CD4-positive, CD25-positive, alpha-beta regulatory T cell (primary cell): Measurements from ENCODE around the gene HIVEP3. TPM values are rescaled to one million over a fixed set of nuclear protein-coding genes. Genes with fewer than 3 reads are reported as not detected.

Source experiments
- ATAC-seq, 2 donors: fragments of 150-1000 bp; cut with Tn5 transposase; one replicate each; pipeline ENCODE4 v1.10.0; 2021; ENCODE audit warnings: low read depth in 2 of 2, moderate number of reproducible peaks in 2 of 2, moderate library complexity in 1 of 2
- DNase-seq, 3 donors: peaks; one replicate each; pipeline versions ENCODE4 v3.0.0 to v3.0.0-alpha.2; 2012 to 2022; ENCODE audit warnings: mixed read lengths in 1 of 3
- H3K27ac ChIP-seq: one replicate; pipeline ENCODE4 v1.7.0; 2013; ENCODE audit warnings: mild to moderate bottlenecking, low read length; ENCODE audit not compliant: insufficient read depth, poor library complexity, severe bottlenecking
- H3K27me3 ChIP-seq: one replicate; pipeline ENCODE4 v1.7.0; 2013; ENCODE audit warnings: low read length; ENCODE audit not compliant: control insufficient read depth, insufficient read depth
- H3K36me3 ChIP-seq: one replicate; pipeline ENCODE4 v1.7.0; 2013; ENCODE audit warnings: mild to moderate bottlenecking, low read length, moderate library complexity; ENCODE audit not compliant: control insufficient read depth, insufficient read depth
- H3K4me1 ChIP-seq: 2 replicates; pipeline ENCODE4 v1.7.0; 2013; ENCODE audit warnings: mild to moderate bottlenecking, low read length; ENCODE audit not compliant: insufficient read depth, control insufficient read depth, poor library complexity, severe bottlenecking
- H3K4me3 ChIP-seq: one replicate; pipeline ENCODE4 v1.7.0; 2013; ENCODE audit warnings: low read depth, mild to moderate bottlenecking, low read length, moderate library complexity
- H3K9me3 ChIP-seq, 2 experiments: 1 replicate in 1 of 2; 2 replicates in 1 of 2; pipeline ENCODE4 v1.7.0; 2013; ENCODE audit warnings: low read length in 2 of 2, mild to moderate bottlenecking in 1 of 2, moderate library complexity in 1 of 2; ENCODE audit not compliant: control insufficient read depth in 2 of 2
- H3K27ac Mint-ChIP-seq, 3 donors: one replicate each; pipeline ENCODE4 v1.8.0; 2020 to 2022; ENCODE audit warnings: mild to moderate bottlenecking in 3 of 3, mixed read lengths in 3 of 3, moderate library complexity in 2 of 3
- H3K27me3 Mint-ChIP-seq: one replicate; pipeline ENCODE4 v1.8.0; 2022; ENCODE audit warnings: mild to moderate bottlenecking, mixed read lengths
- H3K36me3 Mint-ChIP-seq: one replicate; pipeline ENCODE4 v1.8.0; 2020; ENCODE audit warnings: mixed read lengths
- H3K4me1 Mint-ChIP-seq, 4 donors: one replicate each; pipeline ENCODE4 v1.8.0; 2020 to 2022; ENCODE audit warnings: mixed read lengths in 4 of 4, mild to moderate bottlenecking in 1 of 4
- H3K4me3 Mint-ChIP-seq, 4 donors: one replicate each; pipeline ENCODE4 v1.8.0; 2020 to 2022; ENCODE audit warnings: mild to moderate bottlenecking in 4 of 4, mixed read lengths in 4 of 4, moderate library complexity in 3 of 4
- H3K9me3 Mint-ChIP-seq, 7 donors: one replicate each; pipeline ENCODE4 v1.8.0; 2020 to 2022; ENCODE audit warnings: mixed read lengths in 7 of 7, mild to moderate bottlenecking in 3 of 7, moderate library complexity in 2 of 7
- polyA plus RNA-seq, 4 donors: library from polyadenylated mRNA; unstranded; fragments of 300-500 nt; fragmentation: Illumina TruSeq; gene quantifications; one replicate each; pipeline ENCODE4 v1.2.3, GENCODE V29; 2021
- total RNA-seq: library from RNA; stranded (reverse); gene quantifications from one replicate; pipeline ENCODE4 v1.2.3, GENCODE V29; 2022

HIVEP3 gene
- total and polyA plus RNA-seq, 5 donors from 2014 or later, result 3.9 to 17.2 (median 7.5) TPM

DNA sequence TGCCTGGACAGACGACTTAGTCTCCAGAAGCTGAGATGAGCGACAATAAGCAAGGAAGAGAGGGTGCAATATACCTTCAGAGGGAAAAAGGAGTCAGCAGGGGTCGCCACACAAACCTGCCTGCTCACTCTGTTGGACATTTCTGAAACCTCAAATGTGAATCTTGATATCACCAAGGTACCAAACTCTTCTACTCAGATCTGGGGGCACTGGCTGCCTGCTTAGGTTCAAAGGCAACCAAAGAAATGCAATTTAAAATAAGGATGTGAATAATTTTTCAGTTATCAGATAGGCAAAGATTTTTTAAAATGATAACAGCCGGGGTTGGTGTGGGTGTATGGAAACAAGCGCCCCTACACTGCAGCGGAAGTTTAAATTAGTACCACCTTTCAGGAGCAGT is 164.2 kb downstream of the HIVEP3 start:
- no peak for ATAC-seq
- H3K27me3 ChIP-seq, result no peaks in the 10 kb centered on the region
- H3K4me1 Mint-ChIP-seq, result peaks cover 25 to 53% (median 39%) of the 10 kb centered on the region in 4 donors
- peaks cover 40% of the 10 kb centered on the region for H3K4me1 ChIP-seq
- no peak overlapping the region for H3K27ac ChIP-seq
- H3K36me3 ChIP-seq, result no peaks in the 10 kb centered on the region
- no peak overlapping the region for H3K27ac Mint-ChIP-seq
- H3K4me3 Mint-ChIP-seq, result peak overlapping the region in 2 of 4 donors; percentile 18 to 24
- H3K9me3 ChIP-seq, result no peaks in the 10 kb centered on the region
- H3K27me3 Mint-ChIP-seq, result peaks cover 6% of the 10 kb centered on the region
- no peak overlapping the region for H3K4me3 ChIP-seq
- H3K36me3 Mint-ChIP-seq, result no peaks in the 10 kb centered on the region
- peak in 1 of 3 donors; percentile 44 for DNase-seq
- H3K9me3 Mint-ChIP-seq, result no peaks in the 10 kb centered on the region

DNA sequence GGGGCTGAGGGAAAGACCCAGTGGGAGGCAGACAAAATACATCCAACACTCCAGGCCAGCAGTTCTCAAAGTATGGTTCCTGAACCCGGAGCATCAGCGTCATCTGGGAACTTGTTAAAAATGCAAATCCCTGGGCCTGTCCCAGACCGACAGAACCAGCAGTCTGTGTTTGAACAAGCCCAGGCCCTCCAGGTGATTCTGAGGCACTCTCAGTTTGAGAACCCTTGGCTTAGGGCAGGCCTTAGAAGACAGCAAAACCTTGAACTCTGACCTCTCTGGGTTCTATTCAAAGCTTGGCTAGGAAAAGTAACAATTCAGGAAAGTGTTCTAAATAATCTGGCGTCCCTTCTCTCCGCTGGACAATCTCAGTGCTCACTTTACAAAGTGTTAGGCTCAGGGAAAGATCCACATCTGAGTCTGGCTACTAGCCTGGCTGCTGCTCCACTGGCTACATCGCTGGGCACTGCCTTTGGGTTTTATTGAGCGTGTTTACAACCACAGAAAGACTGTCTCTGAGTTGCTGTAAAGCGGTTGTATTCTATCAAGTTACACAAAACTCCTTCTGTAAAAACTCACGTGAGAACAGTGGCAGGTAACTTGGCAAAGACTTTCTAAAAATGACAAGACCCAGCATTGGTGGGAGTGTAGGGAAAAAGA is 166.1 kb downstream of the HIVEP3 start:
- H3K36me3 ChIP-seq, result no peaks in the 10 kb centered on the region
- no peaks in the 10 kb centered on the region for H3K36me3 Mint-ChIP-seq
- ATAC-seq (no peak), DNase-seq (no peak)
- H3K9me3 ChIP-seq, result no peaks in the 10 kb centered on the region
- peaks cover 25 to 60% (median 39%) of the 10 kb centered on the region in 4 donors for H3K4me1 Mint-ChIP-seq
- no peak overlapping the region for H3K4me3 ChIP-seq
- peaks cover 40% of the 10 kb centered on the region for H3K4me1 ChIP-seq
- peak overlapping the region in 1 of 3 donors; percentile 56 for H3K27ac Mint-ChIP-seq
- H3K27ac ChIP-seq, result no peak overlapping the region
- H3K9me3 Mint-ChIP-seq, result no peaks in the 10 kb centered on the region
- no peaks in the 10 kb centered on the region for H3K27me3 ChIP-seq
- H3K4me3 Mint-ChIP-seq, result no peak overlapping the region
- peaks cover 6% of the 10 kb centered on the region for H3K27me3 Mint-ChIP-seq

- H3K27me3 Mint-ChIP-seq, result peaks cover 6% of the 10 kb centered on the region
- DNase-seq (no peak), ATAC-seq (no peak)
- H3K4me1 Mint-ChIP-seq, result peaks cover 25 to 60% (median 39%) of the 10 kb centered on the region in 4 donors
- H3K36me3 ChIP-seq, result no peaks in the 10 kb centered on the region
- H3K4me3 Mint-ChIP-seq, result peak overlapping the region in 2 of 4 donors; percentile 78 to 85
- H3K4me1 ChIP-seq, result peaks cover 40% of the 10 kb centered on the region
- no peaks in the 10 kb centered on the region for H3K36me3 Mint-ChIP-seq
- no peaks in the 10 kb centered on the region for H3K27me3 ChIP-seq
- no peaks in the 10 kb centered on the region for H3K9me3 Mint-ChIP-seq
- no peaks in the 10 kb centered on the region for H3K9me3 ChIP-seq
- no peak overlapping the region for H3K27ac ChIP-seq
- H3K4me3 ChIP-seq, result no peak overlapping the region
- H3K27ac Mint-ChIP-seq, result peak overlapping the region; percentile 9 to 91 (median 90)
Measured at GRCh38 chr1:41751804-41752513, 166.8 kb downstream of the HIVEP3 start.

DNA sequence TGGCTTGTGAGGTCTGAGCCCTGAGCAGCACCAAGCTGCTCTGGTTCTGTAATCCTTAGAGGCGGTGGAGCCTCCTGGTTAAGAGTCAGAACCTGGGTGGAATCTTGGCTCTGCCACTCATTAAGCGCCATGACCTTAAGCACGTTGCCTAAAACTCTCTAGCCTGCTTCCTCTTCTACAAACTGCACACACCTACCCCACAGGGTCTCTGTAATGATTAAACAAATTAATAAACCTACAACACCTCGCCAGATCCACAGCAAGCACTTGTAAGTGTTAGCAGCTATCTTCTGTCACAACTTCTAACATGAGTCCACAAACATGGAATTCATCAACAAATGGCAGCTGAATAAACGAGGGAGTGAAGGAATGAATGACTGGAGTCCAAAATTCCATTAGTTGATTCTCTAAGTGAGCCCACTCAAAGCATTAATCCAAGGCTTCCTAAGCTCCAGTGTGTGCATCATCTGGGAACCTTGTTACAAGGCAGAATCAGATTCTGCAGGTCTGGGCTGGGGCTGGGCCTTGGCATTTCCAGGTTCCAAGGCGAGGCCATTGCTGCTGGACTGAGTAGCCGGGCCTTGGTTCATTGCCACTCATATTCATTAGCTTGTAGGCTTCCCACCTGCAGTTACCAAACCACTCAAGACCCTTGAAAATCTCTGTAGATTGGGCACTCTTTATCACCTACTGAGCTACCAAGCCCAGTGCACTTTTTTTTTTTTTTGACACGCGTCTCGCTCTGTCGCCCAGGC is 168.6 kb downstream of the HIVEP3 start:
- no peaks in the 10 kb centered on the region for H3K27me3 ChIP-seq
- H3K27ac ChIP-seq, result no peak overlapping the region
- no peaks in the 10 kb centered on the region for H3K9me3 ChIP-seq
- no peak overlapping the region for H3K4me3 ChIP-seq
- peaks cover 6% of the 10 kb centered on the region for H3K27me3 Mint-ChIP-seq
- peak overlapping the region in 1 of 4 donors; percentile 30 for H3K4me3 Mint-ChIP-seq
- no peaks in the 10 kb centered on the region for H3K36me3 Mint-ChIP-seq
- ATAC-seq (no peak), DNase-seq (no peak)
- peak overlapping the region in 1 of 3 donors; percentile 90 for H3K27ac Mint-ChIP-seq
- peaks cover 24 to 59% (median 40%) of the 10 kb centered on the region in 4 donors for H3K4me1 Mint-ChIP-seq
- H3K9me3 Mint-ChIP-seq, result no peaks in the 10 kb centered on the region
- no peaks in the 10 kb centered on the region for H3K36me3 ChIP-seq
- H3K4me1 ChIP-seq, result peaks cover 40% of the 10 kb centered on the region

GRCh38 chr1:41745022-41745421 is 173.7 kb downstream of the HIVEP3 start:
- DNase-seq, result no peak
- no peaks in the 10 kb centered on the region for H3K36me3 Mint-ChIP-seq
- no peaks in the 10 kb centered on the region for H3K27me3 ChIP-seq
- no peak overlapping the region for H3K4me3 ChIP-seq
- H3K27ac ChIP-seq, result no peak overlapping the region
- no peak overlapping the region for H3K27ac Mint-ChIP-seq
- H3K4me1 ChIP-seq, result peaks cover 11% of the 10 kb centered on the region
- H3K36me3 ChIP-seq, result no peaks in the 10 kb centered on the region
- no peaks in the 10 kb centered on the region for H3K9me3 Mint-ChIP-seq
- no peak for ATAC-seq
- no peaks in the 10 kb centered on the region for H3K9me3 ChIP-seq
- H3K4me3 Mint-ChIP-seq, result no peak overlapping the region
- no peaks in the 10 kb centered on the region for H3K27me3 Mint-ChIP-seq
- peaks cover 3 to 41% (median 22%) of the 10 kb centered on the region in 4 donors for H3K4me1 Mint-ChIP-seq

GRCh38 chr1:41743366-41743765 is 175.4 kb downstream of the HIVEP3 start:
- no peaks in the 10 kb centered on the region for H3K36me3 ChIP-seq
- no peaks in the 10 kb centered on the region for H3K9me3 Mint-ChIP-seq
- ATAC-seq (no peak), DNase-seq (no peak)
- H3K27ac ChIP-seq, result no peak overlapping the region
- H3K4me1 ChIP-seq, result peaks cover 28% of the 10 kb centered on the region
- H3K4me1 Mint-ChIP-seq, result peaks cover 0 to 48% (median 33%) of the 10 kb centered on the region in 4 donors
- H3K4me3 ChIP-seq, result no peak overlapping the region
- no peaks in the 10 kb centered on the region for H3K9me3 ChIP-seq
- no peaks in the 10 kb centered on the region for H3K36me3 Mint-ChIP-seq
- H3K27me3 ChIP-seq, result no peaks in the 10 kb centered on the region
- no peak overlapping the region for H3K4me3 Mint-ChIP-seq
- H3K27ac Mint-ChIP-seq, result peak overlapping the region in 1 of 3 donors; percentile 65
- H3K27me3 Mint-ChIP-seq, result no peaks in the 10 kb centered on the region

- Mint-ChIP-seq H3K27ac (peak overlapping the region in 1 of 3 donors; percentile 5), H3K4me1 (peaks cover 0 to 55% (median 34%) of the 10 kb centered on the region in 4 donors)
- no peak overlapping the region for H3K27ac ChIP-seq
Measured at GRCh38 chr1:41742219-41742618, 176.5 kb downstream of the HIVEP3 start.

More at GRCh38 chr1:41742219-41742618, 176.5 kb downstream of the HIVEP3 start:
- H3K36me3 ChIP-seq, result no peaks in the 10 kb centered on the region
- no peaks in the 10 kb centered on the region for H3K9me3 Mint-ChIP-seq
- H3K27me3 Mint-ChIP-seq, result no peaks in the 10 kb centered on the region
- no peak overlapping the region for H3K4me3 ChIP-seq
- H3K4me3 Mint-ChIP-seq, result peak overlapping the region in 1 of 4 donors; percentile 15
- no peak for DNase-seq
- H3K36me3 Mint-ChIP-seq, result peaks cover 4% of the 10 kb centered on the region
- peaks cover 29% of the 10 kb centered on the region for H3K4me1 ChIP-seq
- H3K27me3 ChIP-seq, result no peaks in the 10 kb centered on the region
- no peak for ATAC-seq
- no peaks in the 10 kb centered on the region for H3K9me3 ChIP-seq
